K562 (cell line): ENCODE data around the gene FOXN1. TPM values are rescaled to one million over a fixed set of nuclear protein-coding genes. Genes with fewer than 3 reads are reported as not detected.

Experiments used
- GTF2E2 ChIP-seq: fragments of 200-800 bp; sonication (Bioruptor generic); IDR thresholded peaks from 2 replicates; pipeline ENCODE4 v1.6.1; 2016; ENCODE audit warnings: missing genetic modification characterization, missing compliant biosample characterization
- HNRNPK ChIP-seq: fragments of 200-400 bp; formaldehyde crosslinking; IDR thresholded peaks from one replicate; pipeline ENCODE4 v1.6.1; 2018; ENCODE audit warnings: mild to moderate bottlenecking, low read depth, low read length; ENCODE audit not compliant: poor library complexity, severe bottlenecking
- KDM5B ChIP-seq: fragments of 200-600 bp; sonication (generic); IDR thresholded peaks from 2 replicates; pipeline ENCODE4 v1.6.1; 2012; ENCODE audit warnings: low read depth, mild to moderate bottlenecking, moderate library complexity, low read length, control low read depth, inconsistent platforms; ENCODE audit not compliant: insufficient replicate concordance
- MXI1 ChIP-seq: IDR thresholded peaks from 2 replicates; pipeline ENCODE4 v1.6.1; 2011; ENCODE audit warnings: low read depth, mild to moderate bottlenecking, improper control_type of control experiment, low read length
- NCOA4 ChIP-seq: fragments of 450-650 bp; IDR thresholded peaks from 2 replicates; pipeline ENCODE4 v1.6.1; 2018; ENCODE audit warnings: mild to moderate bottlenecking; ENCODE audit not compliant: partially characterized antibody
- NFIC ChIP-seq: fragments of 450-650 bp; IDR thresholded peaks from 2 replicates; pipeline ENCODE4 v1.6.1; 2017; ENCODE audit warnings: mild to moderate bottlenecking, inconsistent platforms
- NR2C1 ChIP-seq, 2 experiments: fragments of 450-650 bp; IDR thresholded peaks; 2 replicates each; pipeline ENCODE4 v1.6.1; 2017; ENCODE audit warnings: mild to moderate bottlenecking in 2 of 2, antibody characterized with exemption in 1 of 2, inconsistent platforms in 1 of 2, missing compliant biosample characterization in 1 of 2, missing genetic modification characterization in 1 of 2
- SP2 ChIP-seq: IDR thresholded peaks from 2 replicates; pipeline ENCODE4 v1.6.1; 2011; ENCODE audit warnings: mild to moderate bottlenecking, low read depth, low read length, moderate library complexity; ENCODE audit not compliant: poor library complexity, severe bottlenecking; ENCODE audit errors: extremely low read depth
- STAG1 ChIP-seq: sonication (generic); formaldehyde crosslinking; IDR thresholded peaks from 2 replicates; pipeline ENCODE4 v1.5.0; 2020; ENCODE audit warnings: missing genetic modification reagents, borderline replicate concordance
- ZBTB2 ChIP-seq: fragments of 450-650 bp; IDR thresholded peaks from 2 replicates; pipeline ENCODE4 v1.6.1; 2016; ENCODE audit warnings: antibody characterized with exemption
- ZBTB26 ChIP-seq: fragments of 450-650 bp; formaldehyde crosslinking; IDR thresholded peaks from 2 replicates; pipeline ENCODE4 v1.4.0; 2022; ENCODE audit warnings: missing genetic modification characterization
- ZFX ChIP-seq: sonication (generic); formaldehyde crosslinking; IDR thresholded peaks from 2 replicates; pipeline ENCODE4 v1.8.0; 2022; ENCODE audit warnings: mild to moderate bottlenecking, missing genetic modification reagents, moderate library complexity
- ZKSCAN8 ChIP-seq: fragments of 200-800 bp; sonication (Bioruptor generic); IDR thresholded peaks from 2 replicates; pipeline ENCODE4 v1.6.1; 2016; ENCODE audit warnings: missing genetic modification characterization, missing compliant biosample characterization
- ZNF507 ChIP-seq: conservative IDR thresholded peaks from 2 replicates; pipeline ENCODE4 v1.6.1; 2017; ENCODE audit warnings: missing genetic modification characterization, missing compliant biosample characterization
- ZNF511 ChIP-seq: sonication (generic); formaldehyde crosslinking; IDR thresholded peaks from 2 replicates; pipeline ENCODE4 v1.8.0; 2022; ENCODE audit warnings: mild to moderate bottlenecking, missing genetic modification reagents
- ZNF668 ChIP-seq: fragments of 250-450 bp; sonication (Bioruptor Pico); IDR thresholded peaks from 2 replicates; pipeline ENCODE4 v1.8.0; 2022; ENCODE audit warnings: mild to moderate bottlenecking, inconsistent platforms
- ZSCAN29 ChIP-seq: fragments of 450-650 bp; IDR thresholded peaks from 2 replicates; pipeline ENCODE4 v1.6.1; 2017
- polyA plus RNA-seq, 8 experiments: library from polyadenylated mRNA; depleted of rRNA in 4 of 8; stranded (reverse) in 5 of 8; unstranded in 3 of 8; fragments of >200 nt; fragmentation: Nextera tagmentation in 2 of 8; fragmentation: Illumina TruSeq in 1 of 8; extraction: Ambion mirVana in 2 of 8; extraction: Trizol in 1 of 8; gene quantifications; 2 replicates each; pipeline versions ENCODE4 v1.2.1 to v1.2.3, GENCODE V29; 2011 to 2014; ENCODE audit warnings: inconsistent platforms in 1 of 8, missing spikeins in 1 of 8
- total RNA-seq, 7 experiments: library from RNA; depleted of rRNA in 6 of 7; stranded (reverse); fragments of >200 nt in 6 of 7; fragmentation: Illumina TruSeq in 2 of 7; extraction: Trizol in 2 of 7; gene quantifications; 2 replicates each; pipeline versions ENCODE4 v1.2.1 to v1.2.3, GENCODE V29; 2011 to 2021; ENCODE audit warnings: low replicate concordance in 1 of 7
- TF ChIP-seq, protein P1 (sequence below): fragments of 450-650 bp; IDR thresholded peaks from 2 replicates; pipeline ENCODE4 v1.6.1; 2016; ENCODE audit warnings: low read depth, mild to moderate bottlenecking, moderate library complexity
- TF ChIP-seq, protein P2 (sequence below): sonication (generic); formaldehyde crosslinking; IDR thresholded peaks from 2 replicates; pipeline ENCODE4 v1.8.0; 2022; ENCODE audit warnings: mild to moderate bottlenecking, missing genetic modification reagents

Gene FOXN1
- total and polyA plus RNA-seq, 9 of the 15 experiments (the other 6 are each of a cell fraction or from before 2014, with no cell fraction given), result not detected

DNA sequence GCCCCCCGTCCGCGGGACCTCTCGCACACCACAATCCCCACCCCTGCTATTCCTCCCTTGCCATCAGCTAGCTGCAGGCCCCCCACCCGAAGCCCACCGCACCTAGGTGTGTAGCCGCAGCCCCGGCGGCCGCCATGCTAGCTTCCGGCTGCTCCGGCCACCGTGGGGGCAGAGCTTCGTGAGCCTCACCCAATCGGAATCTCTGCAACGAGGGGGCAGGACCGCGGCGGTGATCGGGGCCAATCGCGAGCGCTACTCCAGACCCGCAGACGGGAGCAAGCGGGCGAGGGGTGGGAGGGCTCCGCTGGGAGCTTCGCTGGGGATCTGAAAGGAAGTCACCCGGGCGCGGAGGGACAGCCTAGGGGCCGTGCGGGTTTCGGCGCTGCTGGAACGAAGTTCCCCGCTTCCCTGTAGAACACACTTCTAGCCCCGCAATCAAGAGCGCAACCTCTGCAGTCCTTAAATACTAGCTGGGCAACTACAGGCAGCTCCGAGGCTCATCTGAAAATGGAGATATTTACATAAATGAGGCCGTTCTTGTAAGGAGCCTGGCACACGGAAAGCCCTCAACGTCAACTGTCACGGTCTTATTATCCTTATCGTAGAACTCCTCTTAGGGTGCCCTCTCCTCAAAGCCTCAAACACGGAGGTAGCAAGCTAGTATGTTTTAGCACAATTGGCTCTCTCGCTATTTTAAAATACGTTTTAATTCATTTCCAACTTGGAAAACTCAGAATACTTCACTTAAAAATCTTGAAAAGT is 65.4 kb downstream of the FOXN1 start, which contains the start of gene PIGS (continued):
- TF ChIP-seq ZNF511 (CRISPR knock-in tag), result no peak
- TF ChIP-seq ZFX (CRISPR knock-in tag), result peak; percentile 7; the same call in 1 of the 2 replicates
- no peak; the same call in 1 of the 2 replicates for TF ChIP-seq NFIC
- no peak for TF ChIP-seq HNRNPK
- no peak for TF ChIP-seq STAG1
- TF ChIP-seq, protein P1, sequence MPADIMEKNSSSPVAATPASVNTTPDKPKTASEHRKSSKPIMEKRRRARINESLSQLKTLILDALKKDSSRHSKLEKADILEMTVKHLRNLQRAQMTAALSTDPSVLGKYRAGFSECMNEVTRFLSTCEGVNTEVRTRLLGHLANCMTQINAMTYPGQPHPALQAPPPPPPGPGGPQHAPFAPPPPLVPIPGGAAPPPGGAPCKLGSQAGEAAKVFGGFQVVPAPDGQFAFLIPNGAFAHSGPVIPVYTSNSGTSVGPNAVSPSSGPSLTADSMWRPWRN, result no peak
- TF ChIP-seq ZNF507 (tag), result no peak
- no peak for TF ChIP-seq NR2C1 (IDR thresholded peaks at IDR 0.05)
- no peak for TF ChIP-seq NR2C1 (tag; IDR thresholded peaks at IDR 0.05)
- TF ChIP-seq ZNF668 (CRISPR knock-in tag), result no peak
- TF ChIP-seq MXI1, result no peak
- TF ChIP-seq, protein P2, sequence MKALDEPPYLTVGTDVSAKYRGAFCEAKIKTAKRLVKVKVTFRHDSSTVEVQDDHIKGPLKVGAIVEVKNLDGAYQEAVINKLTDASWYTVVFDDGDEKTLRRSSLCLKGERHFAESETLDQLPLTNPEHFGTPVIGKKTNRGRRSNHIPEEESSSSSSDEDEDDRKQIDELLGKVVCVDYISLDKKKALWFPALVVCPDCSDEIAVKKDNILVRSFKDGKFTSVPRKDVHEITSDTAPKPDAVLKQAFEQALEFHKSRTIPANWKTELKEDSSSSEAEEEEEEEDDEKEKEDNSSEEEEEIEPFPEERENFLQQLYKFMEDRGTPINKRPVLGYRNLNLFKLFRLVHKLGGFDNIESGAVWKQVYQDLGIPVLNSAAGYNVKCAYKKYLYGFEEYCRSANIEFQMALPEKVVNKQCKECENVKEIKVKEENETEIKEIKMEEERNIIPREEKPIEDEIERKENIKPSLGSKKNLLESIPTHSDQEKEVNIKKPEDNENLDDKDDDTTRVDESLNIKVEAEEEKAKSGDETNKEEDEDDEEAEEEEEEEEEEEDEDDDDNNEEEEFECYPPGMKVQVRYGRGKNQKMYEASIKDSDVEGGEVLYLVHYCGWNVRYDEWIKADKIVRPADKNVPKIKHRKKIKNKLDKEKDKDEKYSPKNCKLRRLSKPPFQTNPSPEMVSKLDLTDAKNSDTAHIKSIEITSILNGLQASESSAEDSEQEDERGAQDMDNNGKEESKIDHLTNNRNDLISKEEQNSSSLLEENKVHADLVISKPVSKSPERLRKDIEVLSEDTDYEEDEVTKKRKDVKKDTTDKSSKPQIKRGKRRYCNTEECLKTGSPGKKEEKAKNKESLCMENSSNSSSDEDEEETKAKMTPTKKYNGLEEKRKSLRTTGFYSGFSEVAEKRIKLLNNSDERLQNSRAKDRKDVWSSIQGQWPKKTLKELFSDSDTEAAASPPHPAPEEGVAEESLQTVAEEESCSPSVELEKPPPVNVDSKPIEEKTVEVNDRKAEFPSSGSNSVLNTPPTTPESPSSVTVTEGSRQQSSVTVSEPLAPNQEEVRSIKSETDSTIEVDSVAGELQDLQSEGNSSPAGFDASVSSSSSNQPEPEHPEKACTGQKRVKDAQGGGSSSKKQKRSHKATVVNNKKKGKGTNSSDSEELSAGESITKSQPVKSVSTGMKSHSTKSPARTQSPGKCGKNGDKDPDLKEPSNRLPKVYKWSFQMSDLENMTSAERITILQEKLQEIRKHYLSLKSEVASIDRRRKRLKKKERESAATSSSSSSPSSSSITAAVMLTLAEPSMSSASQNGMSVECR (CRISPR knock-in tag), result no peak
- TF ChIP-seq ZKSCAN8, result no peak
- no peak for TF ChIP-seq ZBTB2
- TF ChIP-seq NCOA4, result no peak
- peak; percentile 47; the same call in 1 of the 2 replicates for TF ChIP-seq GTF2E2 (tag)
- TF ChIP-seq ZSCAN29, result no peak
- TF ChIP-seq KDM5B, result peak; percentile 26
- TF ChIP-seq SP2, result peak; percentile 57
- TF ChIP-seq ZBTB26, result no peak
